HepG2 (cell line): Measurements from ENCODE around the gene SIT1. TPM values are rescaled to one million over a fixed set of nuclear protein-coding genes. Genes with fewer than 3 reads are reported as not detected.
A peak's percentile ranks its signal among the peaks of the same experiment; 100 is the strongest.

Source experiments
- CAMTA2 ChIP-seq: sonication (generic); formaldehyde crosslinking; IDR thresholded peaks from 2 replicates; pipeline ENCODE4 v1.4.0; 2020; ENCODE audit warnings: mild to moderate bottlenecking, missing genetic modification reagents, borderline replicate concordance
- MEF2D ChIP-seq: sonication (generic); formaldehyde crosslinking; IDR thresholded peaks from 2 replicates; pipeline ENCODE4 v1.5.1; 2020; ENCODE audit warnings: mild to moderate bottlenecking, missing genetic modification reagents
- MEIS2 ChIP-seq: sonication (generic); formaldehyde crosslinking; IDR thresholded peaks from 2 replicates; pipeline ENCODE4 v1.9.0; 2021; ENCODE audit warnings: mild to moderate bottlenecking, missing genetic modification reagents
- NFKB2 ChIP-seq: sonication (generic); formaldehyde crosslinking; IDR thresholded peaks from 2 replicates; pipeline ENCODE4 v1.4.0; 2020; ENCODE audit warnings: missing genetic modification reagents, borderline replicate concordance
- PCBP2 ChIP-seq: fragments of 200-400 bp; formaldehyde crosslinking; optimal IDR thresholded peaks from 2 replicates; pipeline ENCODE3; 2018; ENCODE audit warnings: low read length, low read depth; ENCODE audit not compliant: poor library complexity, severe bottlenecking
- STAG1 ChIP-seq: sonication (generic); formaldehyde crosslinking; IDR thresholded peaks from 2 replicates; pipeline ENCODE4 v1.4.0; 2020; ENCODE audit warnings: missing genetic modification reagents
- TBL1XR1 ChIP-seq: fragments of 150-350 bp; IDR thresholded peaks from 2 replicates; pipeline ENCODE4 v1.6.1; 2014; ENCODE audit warnings: borderline replicate concordance, low read length; ENCODE audit not compliant: partially characterized antibody
- TBX2 ChIP-seq: sonication (generic); formaldehyde crosslinking; IDR thresholded peaks from 2 replicates; pipeline ENCODE4 v1.5.0; 2020; ENCODE audit warnings: missing genetic modification reagents, mild to moderate bottlenecking, borderline replicate concordance
- TEAD3 ChIP-seq: optimal IDR thresholded peaks from 2 replicates; pipeline ENCODE3; 2016; ENCODE audit warnings: borderline replicate concordance
- U2AF2 ChIP-seq: fragments of 200-400 bp; formaldehyde crosslinking; IDR thresholded peaks from 2 replicates; pipeline ENCODE4 v1.6.1; 2017; ENCODE audit warnings: low read depth, mild to moderate bottlenecking, low read length
- ZKSCAN1 ChIP-seq: fragments of 150-350 bp; IDR thresholded peaks from 2 replicates; pipeline ENCODE4 v1.6.1; 2014; ENCODE audit warnings: low read length
- ZNF142 ChIP-seq: sonication (generic); formaldehyde crosslinking; IDR thresholded peaks from 2 replicates; pipeline ENCODE4 v1.4.0; 2020; ENCODE audit warnings: missing genetic modification reagents
- ZNF335 ChIP-seq: sonication (generic); formaldehyde crosslinking; IDR thresholded peaks from 2 replicates; pipeline ENCODE4 v1.4.0; 2020; ENCODE audit warnings: missing genetic modification reagents
- ZNF33B ChIP-seq: sonication (generic); formaldehyde crosslinking; IDR thresholded peaks from 2 replicates; pipeline ENCODE4 v1.5.1; 2020; ENCODE audit warnings: mild to moderate bottlenecking, missing genetic modification reagents
- ZNF441 ChIP-seq: sonication (generic); formaldehyde crosslinking; IDR thresholded peaks from 2 replicates; pipeline ENCODE4 v1.7.0; 2021; ENCODE audit warnings: missing genetic modification reagents, borderline replicate concordance
- ZNF451 ChIP-seq: sonication (generic); formaldehyde crosslinking; IDR thresholded peaks from 2 replicates; pipeline ENCODE4 v1.5.0; 2020; ENCODE audit warnings: mild to moderate bottlenecking, missing genetic modification reagents
- ZNF607 ChIP-seq: sonication (generic); formaldehyde crosslinking; IDR thresholded peaks from 2 replicates; pipeline ENCODE4 v1.5.1; 2020; ENCODE audit warnings: missing genetic modification reagents, mild to moderate bottlenecking, borderline replicate concordance
- ZNF670 ChIP-seq: sonication (generic); formaldehyde crosslinking; IDR thresholded peaks from 2 replicates; pipeline ENCODE4 v1.8.0; 2022; ENCODE audit warnings: mild to moderate bottlenecking, missing genetic modification reagents, borderline replicate concordance
- ZNF674 ChIP-seq: sonication (generic); formaldehyde crosslinking; IDR thresholded peaks from 2 replicates; pipeline ENCODE4 v1.5.0; 2020; ENCODE audit warnings: low read depth, mild to moderate bottlenecking, missing genetic modification reagents
- ZNF709 ChIP-seq: sonication (generic); formaldehyde crosslinking; IDR thresholded peaks from 2 replicates; pipeline ENCODE4 v1.5.0; 2020; ENCODE audit warnings: mild to moderate bottlenecking, missing genetic modification reagents
- ZNF841 ChIP-seq: sonication (generic); formaldehyde crosslinking; IDR thresholded peaks from 2 replicates; pipeline ENCODE4 v1.8.1; 2023; ENCODE audit warnings: missing genetic modification reagents, borderline replicate concordance
- ZSCAN12 ChIP-seq: sonication (generic); formaldehyde crosslinking; IDR thresholded peaks from 2 replicates; pipeline ENCODE4 v1.9.0; 2021; ENCODE audit warnings: mild to moderate bottlenecking, missing genetic modification reagents
- polyA plus RNA-seq, 8 experiments: library from polyadenylated mRNA; depleted of rRNA in 3 of 8; stranded (reverse) in 7 of 8; unstranded in 1 of 8; fragments of >200 nt; fragmentation: Illumina TruSeq in 4 of 8; extraction: Trizol in 4 of 8; gene quantifications; 2 replicates each; pipeline versions ENCODE4 v1.2.1 to v1.2.3, GENCODE V29; 2011 to 2016; ENCODE audit warnings: low read depth in 4 of 8, missing spikeins in 1 of 8, mixed read lengths in 1 of 8; ENCODE audit not compliant: insufficient read depth in 1 of 8
- total RNA-seq, 5 experiments: library from RNA; depleted of rRNA; stranded (reverse); fragments of >200 nt; fragmentation: Illumina TruSeq; extraction: Trizol; gene quantifications; 2 replicates each; pipeline ENCODE4 v1.2.3, GENCODE V29; 2016; ENCODE audit warnings: low read depth in 1 of 5

Gene SIT1
- total and polyA plus RNA-seq, 2 of the 13 experiments (the other 11 are each of a cell fraction or from before 2014, with no cell fraction given): 0.09 to 6.7 TPM

GRCh38 chr9:35664531-35665470 lies 14.1 kb upstream of the SIT1 start, which contains the start of gene ARHGEF39 (continued):
- no peak for TF ChIP-seq ZNF441 (CRISPR knock-in tag)
- TF ChIP-seq NFKB2 (CRISPR knock-in tag): peak; percentile 94
- no peak for TF ChIP-seq ZNF674 (CRISPR knock-in tag)
- no peak for TF ChIP-seq CAMTA2
- 0 out of 2 replicates have a peak, but pooled peaks have one; percentile 54 for TF ChIP-seq ZNF142 (CRISPR knock-in tag)
- no peak for TF ChIP-seq PCBP2
- TF ChIP-seq ZNF841: peak; percentile 96
- peak; percentile 68 for TF ChIP-seq MEIS2 (CRISPR knock-in tag)
- TF ChIP-seq ZNF451: peak; percentile 55; the same call in 1 of the 2 replicates
- 0 out of 2 replicates have a peak, but pooled peaks have one; percentile 84 for TF ChIP-seq ZNF670 (CRISPR knock-in tag)
- TF ChIP-seq TBX2 (CRISPR knock-in tag): peak; percentile 84
- no peak for TF ChIP-seq ZNF335 (CRISPR knock-in tag)
- no peak for TF ChIP-seq TBL1XR1
- peak; percentile 75 for TF ChIP-seq TEAD3 (CRISPR knock-in tag)
- TF ChIP-seq MEF2D: 0 out of 2 replicates have a peak, but pooled peaks have one; percentile 7
- no peak for TF ChIP-seq ZSCAN12 (CRISPR knock-in tag)
- no peak for TF ChIP-seq U2AF2
- TF ChIP-seq ZNF33B (CRISPR knock-in tag): 0 out of 2 replicates have a peak, but pooled peaks have one; percentile 56
- peak; percentile 58 for TF ChIP-seq STAG1 (CRISPR knock-in tag)
- no peak for TF ChIP-seq ZKSCAN1
- peak; percentile 92; the same call in 1 of the 2 replicates for TF ChIP-seq ZNF607 (CRISPR knock-in tag)
- peak; percentile 71; the same call in 1 of the 2 replicates for TF ChIP-seq ZNF709 (CRISPR knock-in tag)
